Stomach (tissue), 9 donors: ENCODE data around the gene MTHFSD. TPM values are rescaled to one million over a fixed set of nuclear protein-coding genes. Genes with fewer than 3 reads are reported as not detected.

Experiments
- DNase-seq, 2 donors: peaks; one replicate each; pipeline versions ENCODE4 v3.0.0 to v3.0.0-alpha.2; 2013 to 2019
- H3K27ac ChIP-seq, 5 donors: fragments of 200-600 bp in 4 of 5; sonication (generic) in 4 of 5; one replicate each; pipeline ENCODE4 v1.5.1; 2013 to 2019; ENCODE audit warnings: mild to moderate bottlenecking in 1 of 5, moderate library complexity in 1 of 5
- H3K27me3 ChIP-seq, 3 donors: fragments of 200-600 bp; sonication (generic); one replicate each; pipeline ENCODE4 v1.5.1; 2017 to 2019; ENCODE audit warnings: mixed run types in 1 of 3
- H3K36me3 ChIP-seq, 4 donors: fragments of 200-600 bp; sonication (generic); 1 replicate in 3 of 4; 2 replicates in 1 of 4; pipeline ENCODE4 v1.5.1; 2016 to 2019
- H3K4me1 ChIP-seq, 4 donors: fragments of 200-600 bp; sonication (generic); one replicate each; pipeline ENCODE4 v1.5.1; 2016 to 2019
- H3K4me3 ChIP-seq, 4 donors: fragments of 200-600 bp; sonication (generic) in 3 of 4; one replicate each; pipeline ENCODE4 v1.5.1; 2016 to 2019; ENCODE audit warnings: mild to moderate bottlenecking in 1 of 4
- H3K9me3 ChIP-seq, 4 donors: fragments of 200-600 bp; sonication (generic); one replicate each; pipeline ENCODE4 v1.5.1; 2016 to 2019
- EP300 ChIP-seq: sonication (generic); formaldehyde crosslinking; IDR thresholded peaks from one replicate; pipeline ENCODE4 v1.6.1; 2017; ENCODE audit warnings: antibody characterized with exemption
- POLR2A ChIP-seq, 4 donors: fragments of 450-650 bp; IDR thresholded peaks; one replicate each; pipeline ENCODE4 v1.6.1; 2016; ENCODE audit warnings: antibody characterized with exemption in 4 of 4, control low read depth in 2 of 4, mild to moderate bottlenecking in 1 of 4, moderate library complexity in 1 of 4
- POLR2AphosphoS5 ChIP-seq, 3 donors: sonication (generic); formaldehyde crosslinking; IDR thresholded peaks; one replicate each; pipeline ENCODE4 v1.6.1; 2016; ENCODE audit warnings: antibody characterized with exemption in 3 of 3
- WGBS, 5 donors: extraction: QIAGEN DNeasy Blood & Tissue Kit in 3 of 5; methylation state at CpG; one replicate each; pipeline versions ENCODE4 v1.1.5 to v1.1.7; 2013 to 2018; 5-methylcytosine and 5-hydroxymethylcytosine counted together
- intact Hi-C: fragments of 100-400 bp; cut with DNase I; formaldehyde crosslinking; loops from one replicate; pipeline ENCODE4 v1.15.1; 2023; ENCODE audit warnings: low total_unique reads
- polyA plus RNA-seq, 3 donors: library from polyadenylated mRNA; stranded (reverse); fragments of 200-250 nt; gene quantifications; one replicate each; pipeline ENCODE4 v1.2.3, GENCODE V29; 2013
- total RNA-seq, 5 donors: library from RNA; depleted of rRNA; stranded (reverse); fragments of >200 nt; gene quantifications; one replicate each; pipeline versions ENCODE4 v1.1.0 to v1.2.3, GENCODE V29; 2014 to 2016
- TF ChIP-seq, protein P1 (sequence below), 7 experiments: fragments of 450-650 bp in 4 of 7; fragments of 200-600 bp in 3 of 7; sonication (generic) in 3 of 7; IDR thresholded peaks; one replicate each; pipeline ENCODE4 v1.5.1; 2016 to 2019; ENCODE audit warnings: antibody characterized with exemption in 7 of 7, control low read depth in 2 of 7, mild to moderate bottlenecking in 1 of 7
- donor health status: healthy with polysubstance abuse.
- donor health status: Bipolar disorder and iron deficiency.
- donor health status: healthy.

MTHFSD gene
- total and polyA plus RNA-seq, 8 donors, result 3.5 to 23.1 (median 7.7) TPM

GRCh38 chr16:86547286-86547685 lies 7.7 kb downstream of the MTHFSD start:
- 93 to 97% (median 96%) methylated on average over 11 of the region's 11 CpGs for WGBS, 5 donors
- Histone ChIP-seq H3K4me1 (peaks cover 0 to under 1% (median 0%) of the 10 kb centered on the region in 4 donors), H3K4me3 (no peak overlapping the region), H3K36me3 (peaks cover 14 to 100% (median 99%) of the 10 kb centered on the region in 4 donors), H3K27ac (no peak overlapping the region), H3K27me3 (no peaks in the 10 kb centered on the region), H3K9me3 (no peaks in the 10 kb centered on the region)
- TF ChIP-seq EP300, result no peak
- TF ChIP-seq, protein P1, sequence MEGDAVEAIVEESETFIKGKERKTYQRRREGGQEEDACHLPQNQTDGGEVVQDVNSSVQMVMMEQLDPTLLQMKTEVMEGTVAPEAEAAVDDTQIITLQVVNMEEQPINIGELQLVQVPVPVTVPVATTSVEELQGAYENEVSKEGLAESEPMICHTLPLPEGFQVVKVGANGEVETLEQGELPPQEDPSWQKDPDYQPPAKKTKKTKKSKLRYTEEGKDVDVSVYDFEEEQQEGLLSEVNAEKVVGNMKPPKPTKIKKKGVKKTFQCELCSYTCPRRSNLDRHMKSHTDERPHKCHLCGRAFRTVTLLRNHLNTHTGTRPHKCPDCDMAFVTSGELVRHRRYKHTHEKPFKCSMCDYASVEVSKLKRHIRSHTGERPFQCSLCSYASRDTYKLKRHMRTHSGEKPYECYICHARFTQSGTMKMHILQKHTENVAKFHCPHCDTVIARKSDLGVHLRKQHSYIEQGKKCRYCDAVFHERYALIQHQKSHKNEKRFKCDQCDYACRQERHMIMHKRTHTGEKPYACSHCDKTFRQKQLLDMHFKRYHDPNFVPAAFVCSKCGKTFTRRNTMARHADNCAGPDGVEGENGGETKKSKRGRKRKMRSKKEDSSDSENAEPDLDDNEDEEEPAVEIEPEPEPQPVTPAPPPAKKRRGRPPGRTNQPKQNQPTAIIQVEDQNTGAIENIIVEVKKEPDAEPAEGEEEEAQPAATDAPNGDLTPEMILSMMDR (IDR thresholded peaks at IDR 0.05), result no peak
- no peak for TF ChIP-seq POLR2A (IDR thresholded peaks at IDR 0.05)
- TF ChIP-seq POLR2AphosphoS5 (IDR thresholded peaks at IDR 0.05), result no peak
- DNase-seq, result no peak
- intact Hi-C loops, result no loop called here

GRCh38 chr16:86546638-86547013 lies 8.4 kb downstream of the MTHFSD start:
- no peak for DNase-seq
- H3K27ac ChIP-seq, result no peak overlapping the region
- intact Hi-C loops, result no loop called here
- H3K4me3 ChIP-seq, result no peak overlapping the region
- TF ChIP-seq, protein P1 (IDR thresholded peaks at IDR 0.05), result no peak
- TF ChIP-seq POLR2A (IDR thresholded peaks at IDR 0.05), result no peak
- no peak for TF ChIP-seq EP300
- TF ChIP-seq POLR2AphosphoS5 (IDR thresholded peaks at IDR 0.05), result no peak
- peaks cover 20 to 100% (median 99%) of the 10 kb centered on the region in 4 donors for H3K36me3 ChIP-seq
- no peaks in the 10 kb centered on the region for H3K9me3 ChIP-seq
- no peaks in the 10 kb centered on the region for H3K27me3 ChIP-seq
- WGBS, 5 donors, result 90 to 93% (median 92%) methylated on average over 8 of the region's 8 CpGs
- H3K4me1 ChIP-seq, result no peaks in the 10 kb centered on the region

DNA sequence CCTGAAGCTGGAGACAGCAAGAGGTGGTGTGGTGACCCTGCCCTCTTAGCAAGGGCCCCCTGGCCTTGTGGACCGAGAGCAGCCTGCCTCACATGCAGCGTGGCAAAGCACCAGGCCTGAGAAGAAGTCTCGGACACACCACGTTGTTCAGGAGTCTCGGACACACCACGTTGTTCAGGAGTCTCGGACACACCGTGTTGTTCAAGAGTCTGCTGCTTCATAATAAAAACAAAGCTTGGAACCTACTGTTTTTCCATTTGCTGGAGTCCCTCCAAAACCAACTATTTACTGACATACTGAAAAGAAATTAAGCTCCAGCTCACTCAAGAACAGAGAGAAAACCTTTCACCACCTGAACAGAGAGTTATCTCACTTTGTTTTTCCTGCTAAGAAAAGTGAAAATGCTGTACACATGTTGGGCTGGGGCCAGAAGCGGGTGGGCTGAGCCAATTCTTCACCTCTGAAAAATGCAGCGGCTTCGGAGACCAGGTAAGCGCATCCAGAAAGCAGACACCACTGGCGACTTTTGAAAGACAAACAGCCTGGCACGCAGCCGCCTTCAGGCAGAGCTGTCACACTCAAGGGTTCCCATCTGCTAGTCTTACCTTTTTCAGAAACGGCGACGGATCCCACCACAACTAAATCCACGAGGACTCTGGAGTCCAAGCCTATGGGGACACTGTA lies 8.9 kb downstream of the MTHFSD start:
- no peaks in the 10 kb centered on the region for H3K27me3 ChIP-seq
- intact Hi-C loops, result no loop called here
- 90 to 93% (median 91%) methylated on average over 19 of the region's 19 CpGs for WGBS, 5 donors
- no peaks in the 10 kb centered on the region for H3K4me1 ChIP-seq
- no peak overlapping the region for H3K27ac ChIP-seq
- DNase-seq, result no peak
- TF ChIP-seq POLR2A (IDR thresholded peaks at IDR 0.05) (no peak), EP300 (no peak)
- TF ChIP-seq, protein P1 (IDR thresholded peaks at IDR 0.05), result no peak
- H3K9me3 ChIP-seq, result no peaks in the 10 kb centered on the region
- peaks cover 26 to 100% (median 99%) of the 10 kb centered on the region in 4 donors for H3K36me3 ChIP-seq
- no peak overlapping the region for H3K4me3 ChIP-seq

DNA sequence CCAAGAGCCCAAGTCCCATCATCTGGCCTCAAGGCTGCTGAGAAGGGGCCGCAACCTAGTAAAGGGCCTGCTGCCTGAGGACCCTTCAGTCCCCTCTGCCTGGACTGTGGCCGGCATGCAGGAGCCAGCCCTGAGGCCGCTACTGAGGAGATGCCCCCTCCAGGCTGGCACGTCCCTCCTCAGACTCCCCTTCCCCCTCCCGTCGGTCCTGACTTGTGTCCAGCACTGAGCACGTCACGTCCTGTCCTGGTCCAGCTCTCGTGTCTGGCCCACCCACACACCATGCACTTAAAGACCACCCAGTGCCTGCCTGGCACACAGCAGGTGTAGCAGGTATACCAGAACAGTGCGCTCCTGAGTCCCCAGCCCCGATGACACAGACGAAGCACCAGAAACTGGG lies 9.6 kb downstream of the MTHFSD start:
- no peak overlapping the region for H3K4me3 ChIP-seq
- intact Hi-C loops, result no loop called here
- H3K36me3 ChIP-seq, result peaks cover 30 to 100% (median 99%) of the 10 kb centered on the region in 4 donors
- H3K27ac ChIP-seq, result no peak overlapping the region
- 81 to 90% (median 86%) methylated on average over 11 to 12 of the region's 12 CpGs for WGBS, 5 donors
- DNase-seq, result no peak
- H3K27me3 ChIP-seq, result no peaks in the 10 kb centered on the region
- no peaks in the 10 kb centered on the region for H3K4me1 ChIP-seq
- no peaks in the 10 kb centered on the region for H3K9me3 ChIP-seq
- no peak for TF ChIP-seq EP300
- TF ChIP-seq POLR2AphosphoS5 (IDR thresholded peaks at IDR 0.05), result no peak
- no peak for TF ChIP-seq POLR2A (IDR thresholded peaks at IDR 0.05)
- TF ChIP-seq, protein P1 (IDR thresholded peaks at IDR 0.05), result no peak
